ENCODE results near the gene MFN2.
"Not testable (repeated sequence)": the region's sequence is repeated elsewhere in the genome, so short reads cannot be mapped to it uniquely, and the experiment has no call there.

Gene MFN2

DNA sequence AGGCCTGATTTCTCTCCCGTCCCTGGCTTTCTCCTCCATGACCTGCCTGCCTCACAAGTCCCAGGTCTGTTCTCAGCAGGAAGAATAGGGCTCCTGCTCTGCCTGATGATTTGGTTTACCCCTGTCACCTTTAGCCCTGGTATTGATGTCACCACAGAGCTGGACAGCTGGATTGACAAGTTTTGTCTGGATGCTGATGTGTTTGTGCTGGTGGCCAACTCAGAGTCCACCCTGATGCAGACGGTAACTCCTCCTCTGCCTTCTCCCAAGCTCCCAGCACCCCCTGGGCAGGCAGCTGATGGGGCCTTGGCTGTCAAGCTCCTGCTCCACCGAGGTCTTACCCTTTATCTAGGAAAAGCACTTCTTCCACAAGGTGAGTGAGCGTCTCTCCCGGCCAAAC, 18.4 kb downstream of the MFN2 start:
- DNase-seq (ENCODE audit: low read depth in 2 of 2): no peak

DNA sequence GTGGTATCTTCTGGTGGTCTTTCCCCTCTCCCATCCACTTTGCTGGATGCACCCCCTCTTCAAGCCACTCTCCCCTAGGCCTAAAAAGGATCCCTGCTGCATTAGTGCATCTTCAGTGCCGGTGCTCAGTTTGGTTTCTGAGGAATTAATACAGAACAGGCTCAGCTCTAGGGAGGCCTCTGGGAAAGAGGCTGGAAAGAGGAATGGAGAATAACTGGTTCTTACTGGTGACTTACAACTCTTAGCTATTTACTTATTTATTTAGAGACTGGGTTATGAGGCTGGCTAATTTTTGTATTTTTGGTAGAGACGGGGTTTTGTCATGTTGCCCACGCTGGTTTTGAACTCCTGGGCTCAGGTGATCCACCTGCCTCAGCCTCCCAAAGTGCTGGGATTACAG, 19.0 kb downstream of the MFN2 start:
- no peak for DNase-seq (ENCODE audit: low read depth in 2 of 2)

DNA sequence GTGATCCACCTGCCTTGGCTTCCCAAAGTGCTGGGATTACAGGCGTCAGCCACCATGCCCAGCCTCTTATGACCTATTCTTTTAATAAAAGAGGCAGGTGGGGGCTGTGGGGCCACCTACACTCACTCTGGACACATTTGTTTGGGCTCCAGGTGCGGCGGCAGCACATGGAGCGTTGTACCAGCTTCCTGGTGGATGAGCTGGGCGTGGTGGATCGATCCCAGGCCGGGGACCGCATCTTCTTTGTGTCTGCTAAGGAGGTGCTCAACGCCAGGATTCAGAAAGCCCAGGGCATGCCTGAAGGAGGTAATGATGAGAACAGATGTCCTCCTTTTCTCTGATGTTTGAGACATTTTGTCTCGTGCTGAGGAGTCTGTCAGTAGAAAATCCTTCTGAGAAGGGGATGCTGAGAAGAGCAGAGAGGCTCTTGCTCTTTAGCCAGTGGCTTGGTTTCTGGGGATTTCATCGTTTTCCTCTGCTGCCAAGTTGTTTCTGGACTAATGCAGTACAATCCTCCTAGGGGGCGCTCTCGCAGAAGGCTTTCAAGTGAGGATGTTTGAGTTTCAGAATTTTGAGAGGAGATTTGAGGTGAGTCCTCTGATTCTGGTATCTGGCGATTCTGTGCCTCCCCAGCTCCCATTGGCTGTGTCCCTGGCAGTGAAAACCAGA, 21.1 kb downstream of the MFN2 start:
- peak; percentile 39 to 57 for DNase-seq (ENCODE audit: low read depth in 2 of 2)

DNA sequence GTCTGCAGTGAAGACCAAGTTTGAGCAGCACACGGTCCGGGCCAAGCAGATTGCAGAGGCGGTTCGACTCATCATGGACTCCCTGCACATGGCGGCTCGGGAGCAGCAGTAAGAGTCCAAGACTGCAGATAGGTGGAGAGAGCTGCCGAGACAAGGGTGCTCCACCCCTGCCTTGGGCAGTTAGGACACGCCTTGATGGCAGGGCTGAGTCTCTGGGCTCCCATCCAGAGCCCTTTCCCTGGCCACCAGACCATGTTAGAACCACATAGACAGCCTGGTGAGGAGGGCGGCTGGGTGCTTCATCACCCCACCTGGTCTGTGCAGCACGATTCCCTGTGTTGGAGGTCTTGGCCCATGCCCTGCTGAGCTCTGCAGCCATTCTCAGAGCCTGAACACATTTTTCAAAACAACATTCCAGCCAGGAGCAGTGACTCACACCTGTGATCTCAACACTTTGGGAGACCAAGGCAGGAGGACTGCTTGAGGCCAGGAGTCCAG, 21.8 kb downstream of the MFN2 start:
- no peak for DNase-seq (ENCODE audit: low read depth in 2 of 2)

DNA sequence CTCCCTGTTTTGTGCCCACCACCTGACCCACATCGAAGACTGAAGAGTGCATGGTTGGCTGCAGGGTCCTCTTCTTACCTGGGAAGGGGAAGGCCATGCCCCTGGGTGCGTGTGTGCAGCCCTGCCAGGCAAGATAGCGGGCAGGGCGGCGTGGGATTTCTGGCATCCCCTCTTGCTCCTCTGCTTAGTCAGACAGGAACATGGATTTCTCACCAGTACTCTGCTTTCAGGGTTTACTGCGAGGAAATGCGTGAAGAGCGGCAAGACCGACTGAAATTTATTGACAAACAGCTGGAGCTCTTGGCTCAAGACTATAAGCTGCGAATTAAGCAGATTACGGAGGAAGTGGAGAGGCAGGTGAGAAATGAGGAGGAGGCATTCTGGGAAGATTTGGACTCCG, 23.5 kb downstream of the MFN2 start:
- DNase-seq (ENCODE audit: low read depth in 2 of 2): no peak

DNA sequence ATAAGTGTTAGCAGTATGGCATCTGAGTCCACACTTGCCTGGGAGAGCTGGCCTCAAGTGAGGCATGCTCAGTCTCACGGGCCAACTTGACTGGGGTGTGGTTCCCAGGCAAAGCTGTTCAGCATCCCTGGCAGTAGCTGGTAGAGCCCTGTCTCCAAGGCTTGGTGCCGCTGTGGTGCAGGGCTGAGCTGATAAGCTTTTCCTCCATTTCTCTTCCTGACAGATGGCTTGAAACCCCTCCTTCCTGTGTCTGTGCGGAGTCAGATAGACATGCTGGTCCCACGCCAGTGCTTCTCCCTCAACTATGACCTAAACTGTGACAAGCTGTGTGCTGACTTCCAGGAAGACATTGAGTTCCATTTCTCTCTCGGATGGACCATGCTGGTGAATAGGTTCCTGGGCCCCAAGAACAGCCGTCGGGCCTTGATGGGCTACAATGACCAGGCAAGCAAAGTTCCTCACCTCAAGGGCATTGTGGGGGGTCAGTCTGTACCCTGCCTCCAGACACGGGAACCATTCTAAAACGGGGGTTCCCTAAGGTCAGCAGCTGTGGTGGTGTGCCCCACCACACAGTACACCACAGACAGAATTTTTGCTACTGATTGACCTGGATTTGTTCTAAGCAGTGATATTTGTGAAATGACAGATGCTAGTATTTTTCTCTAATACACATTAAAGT, 25.4 kb downstream of the MFN2 start:
- no peak for DNase-seq (ENCODE audit: low read depth in 2 of 2)

DNA sequence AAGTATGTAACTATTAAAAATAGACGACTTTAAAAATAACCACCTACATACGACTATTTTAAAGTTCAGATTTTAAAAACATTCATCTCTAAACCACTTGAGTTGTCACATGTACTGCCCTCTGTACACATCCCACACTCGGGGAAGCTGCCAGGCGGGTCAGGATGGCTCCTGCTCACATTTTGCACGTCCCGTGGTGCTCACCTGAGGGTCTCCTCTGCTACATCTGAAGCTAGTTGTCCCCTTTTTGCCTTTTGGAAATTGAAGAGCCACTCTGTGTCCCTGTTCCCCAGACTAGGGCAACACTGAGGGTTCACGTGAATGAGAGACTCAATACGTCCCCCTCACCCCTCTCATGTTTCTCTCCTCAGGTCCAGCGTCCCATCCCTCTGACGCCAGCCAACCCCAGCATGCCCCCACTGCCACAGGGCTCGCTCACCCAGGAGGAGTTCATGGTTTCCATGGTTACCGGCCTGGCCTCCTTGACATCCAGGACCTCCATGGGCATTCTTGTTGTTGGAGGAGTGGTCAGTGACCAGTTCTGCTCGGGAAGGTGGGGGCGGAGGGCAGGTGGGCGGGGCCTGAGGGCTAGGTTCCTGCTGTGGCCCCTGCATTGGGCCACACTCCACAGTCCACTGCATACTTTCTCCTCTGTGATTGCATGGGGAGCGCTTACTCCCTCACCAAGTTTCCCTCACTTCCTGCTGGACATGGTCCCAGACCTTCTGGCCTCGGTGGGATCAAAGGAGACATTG, 26.1 kb downstream of the MFN2 start:
- DNase-seq (ENCODE audit: low read depth in 2 of 2): no peak

DNA sequence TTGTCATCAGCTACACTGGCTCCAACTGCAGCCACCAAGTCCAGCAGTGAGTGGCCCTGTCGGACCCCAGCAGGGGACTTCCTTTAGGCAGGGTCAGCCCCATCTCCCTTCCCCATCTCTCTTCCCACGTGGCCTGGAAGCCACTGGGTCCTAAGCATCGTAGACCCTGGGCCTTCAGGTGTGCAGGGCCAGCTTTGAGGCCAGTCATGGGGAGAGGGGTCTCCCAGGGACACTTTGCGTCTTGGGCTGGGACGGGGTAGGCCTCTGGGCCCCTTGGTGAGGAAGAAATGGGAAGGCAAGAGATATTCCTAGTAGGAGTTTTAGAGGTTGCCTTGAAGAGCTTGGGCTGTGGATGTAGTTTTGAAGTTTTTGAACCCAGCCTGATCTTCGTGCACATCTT, 27.0 kb downstream of the MFN2 start:
- DNase-seq (ENCODE audit: low read depth in 2 of 2): no peak

DNA sequence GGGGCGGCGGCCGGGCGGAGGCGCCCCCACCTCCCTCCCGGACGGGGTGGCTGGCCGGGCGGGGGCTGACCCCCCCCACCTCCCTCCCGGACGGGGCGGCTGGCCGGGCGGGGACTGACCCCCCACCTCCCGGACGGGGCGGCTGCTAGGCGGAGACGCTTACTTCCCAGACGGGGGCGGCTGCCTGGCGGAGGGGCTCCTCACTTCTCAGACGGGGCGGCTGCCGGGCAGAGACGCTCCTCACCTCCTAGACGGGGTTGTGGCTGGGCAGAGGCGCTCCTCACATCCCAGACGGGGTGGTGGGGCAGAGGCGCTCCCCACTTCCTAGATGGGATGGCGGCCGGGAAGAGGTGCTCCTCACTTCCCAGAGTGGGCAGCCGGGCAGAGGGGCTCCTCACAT, 28.1 kb downstream of the MFN2 start:
- DNase-seq (ENCODE audit: low read depth in 2 of 2): not testable (repeated sequence)

DNA sequence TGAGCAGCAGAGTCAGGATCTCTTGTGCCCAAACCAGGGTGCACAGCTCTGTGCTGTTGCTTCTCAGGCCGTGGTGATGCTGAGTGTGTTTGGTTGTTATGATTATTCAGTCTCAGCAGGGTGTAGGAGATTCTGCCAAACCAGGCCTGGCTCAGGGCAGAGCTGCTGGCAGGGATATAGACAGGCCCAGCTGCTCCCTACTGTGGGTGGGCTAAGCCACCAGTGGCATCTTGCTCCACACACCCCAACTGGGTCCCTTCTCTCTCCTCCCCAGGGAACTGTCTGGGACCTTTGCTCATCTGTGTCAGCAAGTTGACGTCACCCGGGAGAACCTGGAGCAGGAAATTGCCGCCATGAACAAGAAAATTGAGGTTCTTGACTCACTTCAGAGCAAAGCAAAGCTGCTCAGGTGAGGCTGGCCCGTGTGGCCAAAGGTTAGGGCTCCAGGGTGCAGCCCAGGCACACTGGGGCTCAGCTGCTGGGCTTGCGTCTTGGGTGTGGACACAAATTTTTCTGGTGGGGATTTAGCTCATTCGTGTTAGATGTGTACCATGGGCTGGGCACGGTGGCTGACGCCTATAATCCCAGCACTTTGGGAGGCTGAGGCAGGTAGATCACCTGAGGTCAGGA, 29.2 kb downstream of the MFN2 start:
- DNase-seq (ENCODE audit: low read depth in 2 of 2): no peak

DNA sequence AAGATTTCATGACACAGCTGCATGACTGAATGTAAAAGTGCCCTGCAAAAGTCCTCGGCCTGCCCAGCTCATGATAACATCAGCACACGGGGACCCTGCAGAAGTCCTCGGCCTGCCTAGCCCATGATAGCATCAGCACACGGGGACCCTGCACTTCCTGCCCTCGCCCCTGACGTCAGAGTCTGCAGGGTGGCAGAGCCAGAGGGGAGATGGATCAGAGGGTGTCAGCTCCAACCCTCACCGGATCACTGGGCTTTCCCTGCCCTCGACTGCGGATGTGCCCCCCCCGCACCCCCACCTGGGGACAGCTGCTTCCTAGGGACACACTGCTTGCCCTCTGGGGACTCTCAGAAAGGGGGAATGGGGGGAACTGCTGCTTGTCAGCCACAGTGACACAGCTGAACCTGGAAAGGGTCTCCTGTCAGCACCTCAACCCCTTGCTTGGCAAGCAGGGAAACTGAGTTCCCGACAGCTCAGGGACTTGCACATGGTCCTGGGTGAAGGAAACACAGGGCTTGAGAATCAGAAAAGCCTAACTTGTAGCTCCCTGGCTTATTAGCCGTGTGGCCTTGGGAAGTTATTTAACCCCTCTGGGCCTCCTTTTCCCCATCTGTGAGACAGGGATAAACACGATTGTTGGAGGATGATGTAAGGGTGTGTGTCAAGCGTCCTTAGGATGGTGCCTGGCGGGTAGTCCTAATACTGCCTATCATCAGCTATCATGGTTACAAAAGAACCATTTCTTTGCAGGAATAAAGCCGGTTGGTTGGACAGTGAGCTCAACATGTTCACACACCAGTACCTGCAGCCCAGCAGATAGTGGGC, 30.7 kb downstream of the MFN2 start:
- no peak for DNase-seq (ENCODE audit: low read depth in 2 of 2)

DNA sequence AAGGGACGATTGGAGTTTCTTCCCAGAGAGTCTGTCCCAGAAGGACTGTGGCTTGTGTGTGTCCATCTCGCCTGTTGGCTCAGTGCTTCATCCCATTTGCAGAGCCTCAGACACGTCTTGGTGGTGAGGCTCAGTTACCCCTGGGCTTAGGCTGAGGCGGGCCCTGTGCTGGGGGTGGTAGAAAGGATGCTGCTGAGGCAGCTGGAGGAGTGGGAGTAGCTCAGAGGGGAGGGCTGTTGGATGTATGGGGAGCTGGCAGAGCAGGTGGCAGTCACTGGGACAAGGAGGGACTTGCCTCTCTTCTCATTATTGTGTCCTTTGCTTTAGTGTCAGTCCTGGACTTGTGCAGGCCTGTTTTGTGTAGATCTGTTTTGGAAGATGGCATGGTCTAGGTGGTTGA, 31.8 kb downstream of the MFN2 start:
- DNase-seq (ENCODE audit: low read depth in 2 of 2): no peak

DNA sequence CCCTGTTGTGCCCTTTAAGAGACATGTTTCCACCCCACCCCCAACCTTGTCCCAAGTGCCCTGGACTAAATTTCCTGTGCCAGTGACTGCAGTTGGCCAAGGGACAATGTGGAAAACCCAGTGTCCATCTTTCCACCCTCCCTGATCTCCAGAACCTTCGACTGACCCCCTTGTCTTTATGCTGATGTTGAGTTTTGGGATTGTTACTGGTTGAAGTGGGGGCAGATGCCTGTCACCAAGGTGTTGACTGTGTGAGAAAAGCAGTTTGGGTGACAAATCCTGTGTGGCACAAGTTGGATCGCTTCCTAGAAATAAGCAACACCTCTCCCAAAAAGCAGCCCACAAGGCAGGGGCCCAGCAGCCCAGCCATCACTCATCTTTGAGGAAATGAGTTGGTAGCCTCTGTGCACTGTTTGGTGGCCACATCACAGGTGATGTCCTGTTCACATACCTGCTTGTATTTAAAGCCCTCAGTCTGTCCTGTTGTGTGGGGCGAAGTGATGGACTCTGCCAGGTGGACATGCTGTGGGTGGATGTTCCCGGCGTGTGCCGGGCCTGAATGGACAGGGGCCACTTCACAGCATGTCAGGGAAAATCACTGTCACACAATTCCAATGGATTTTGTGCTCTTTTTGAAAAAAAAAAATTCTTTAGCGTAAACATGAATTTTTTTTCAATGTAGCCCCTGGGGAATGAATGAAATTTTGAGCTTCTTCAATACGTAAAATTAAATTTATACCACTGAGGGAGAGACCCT, 32.5 kb downstream of the MFN2 start:
- no peak for DNase-seq (ENCODE audit: low read depth in 2 of 2)

DNA sequence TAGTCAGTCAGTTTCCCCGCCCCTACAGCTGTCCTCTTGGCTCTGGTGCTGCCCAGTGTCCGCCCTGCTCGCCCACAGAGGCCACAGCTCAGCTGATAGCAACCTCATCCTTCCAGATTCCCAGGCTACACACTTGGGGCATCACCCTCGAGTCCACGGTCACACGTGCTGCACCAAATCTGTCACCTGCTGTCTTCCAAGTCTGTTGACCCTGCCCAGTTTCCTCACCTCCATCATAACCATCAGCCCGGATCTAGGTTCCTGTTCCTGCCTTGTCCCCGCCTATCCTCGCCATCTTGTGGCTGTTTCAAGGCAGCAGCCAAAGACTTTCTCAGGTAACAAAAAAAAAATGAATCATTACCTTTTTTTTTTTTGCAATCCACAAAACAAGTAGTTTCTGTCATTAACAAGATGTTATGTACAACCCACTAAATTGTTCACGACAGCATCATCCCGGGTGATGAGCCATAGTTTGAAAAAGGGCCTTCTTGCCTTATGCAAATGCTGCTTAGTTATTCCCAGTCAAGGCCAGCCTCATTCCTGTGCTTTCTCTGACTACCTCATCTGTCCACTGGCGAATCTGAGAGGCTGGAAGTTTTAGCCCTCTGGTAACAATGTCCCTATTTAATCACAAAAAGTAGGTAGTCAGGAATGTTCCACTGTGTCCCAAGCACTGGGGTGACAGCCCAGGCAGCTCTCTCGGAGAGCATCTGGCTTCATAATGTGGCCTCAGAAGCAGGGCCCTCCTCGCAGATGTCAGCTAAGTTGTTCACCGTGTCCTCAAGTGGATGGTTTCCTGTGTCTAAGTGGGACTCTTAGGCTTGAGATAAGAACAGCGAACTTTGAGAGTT, 34.1 kb downstream of the MFN2 start:
- no peak for DNase-seq (ENCODE audit: low read depth in 2 of 2)

DNA sequence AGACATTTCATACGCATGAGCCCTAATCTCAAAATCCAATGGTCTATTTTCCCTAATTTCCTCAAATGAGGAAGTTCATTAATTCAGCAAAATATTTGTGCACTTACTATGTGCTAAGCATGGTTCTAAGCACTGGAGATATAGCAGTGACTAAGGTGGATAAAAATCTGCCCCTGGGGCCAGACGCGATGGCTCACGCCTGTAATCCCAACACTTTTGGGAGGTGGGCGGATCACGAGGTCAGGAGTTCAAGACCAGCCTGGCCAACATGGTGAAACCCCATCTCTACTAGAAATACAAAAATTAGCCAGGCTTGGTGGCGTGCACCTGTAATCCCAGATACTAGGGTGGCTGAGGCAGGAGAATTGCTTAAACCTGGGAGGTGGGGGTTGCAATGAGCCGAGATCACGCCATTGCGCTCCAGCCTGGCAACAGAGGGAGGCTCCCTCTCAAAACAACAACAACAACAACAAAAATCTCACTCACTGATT, 34.8 kb downstream of the MFN2 start:
- no peak for DNase-seq (ENCODE audit: low read depth in 2 of 2)

DNA sequence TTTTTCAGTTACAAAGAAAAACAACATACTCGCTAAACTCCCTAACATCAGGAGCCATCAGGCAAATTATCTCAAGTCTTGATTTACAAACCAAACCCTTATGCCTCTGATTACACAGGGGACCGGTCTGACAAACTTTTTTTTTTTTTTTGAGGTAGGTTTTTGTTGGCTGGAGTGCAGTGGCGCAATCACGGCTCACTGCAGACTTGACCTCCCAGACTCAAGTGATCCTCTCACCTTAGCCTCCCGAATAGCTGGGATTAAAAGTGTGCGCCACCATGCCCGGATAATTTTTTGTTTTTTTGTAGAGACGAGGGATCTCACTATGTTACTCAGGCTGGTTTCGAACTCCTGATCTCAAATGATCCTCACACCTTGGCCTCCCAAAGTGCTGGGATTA, 35.3 kb downstream of the MFN2 start:
- DNase-seq (ENCODE audit: low read depth in 2 of 2): no peak

DNA sequence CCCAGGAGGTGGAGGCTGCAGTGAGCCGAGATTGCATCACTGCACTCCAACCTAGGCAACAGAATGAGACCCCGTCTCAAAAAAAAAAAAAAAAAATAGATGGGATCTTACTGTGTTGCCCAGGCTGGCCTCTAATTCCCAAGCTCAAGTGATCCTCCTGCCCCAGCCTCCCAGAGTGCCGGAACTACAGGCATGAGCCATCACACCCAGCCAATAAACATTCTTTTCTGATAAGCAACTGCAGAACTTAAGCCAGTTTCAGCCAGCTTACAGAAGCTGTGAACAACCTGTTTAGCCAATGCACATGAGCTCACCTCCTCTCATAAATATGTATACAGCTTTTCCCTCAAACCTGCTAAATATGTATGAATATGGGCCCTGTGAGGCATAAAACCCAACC, 35.9 kb downstream of the MFN2 start:
- DNase-seq (ENCODE audit: low read depth in 2 of 2): no peak

DNA sequence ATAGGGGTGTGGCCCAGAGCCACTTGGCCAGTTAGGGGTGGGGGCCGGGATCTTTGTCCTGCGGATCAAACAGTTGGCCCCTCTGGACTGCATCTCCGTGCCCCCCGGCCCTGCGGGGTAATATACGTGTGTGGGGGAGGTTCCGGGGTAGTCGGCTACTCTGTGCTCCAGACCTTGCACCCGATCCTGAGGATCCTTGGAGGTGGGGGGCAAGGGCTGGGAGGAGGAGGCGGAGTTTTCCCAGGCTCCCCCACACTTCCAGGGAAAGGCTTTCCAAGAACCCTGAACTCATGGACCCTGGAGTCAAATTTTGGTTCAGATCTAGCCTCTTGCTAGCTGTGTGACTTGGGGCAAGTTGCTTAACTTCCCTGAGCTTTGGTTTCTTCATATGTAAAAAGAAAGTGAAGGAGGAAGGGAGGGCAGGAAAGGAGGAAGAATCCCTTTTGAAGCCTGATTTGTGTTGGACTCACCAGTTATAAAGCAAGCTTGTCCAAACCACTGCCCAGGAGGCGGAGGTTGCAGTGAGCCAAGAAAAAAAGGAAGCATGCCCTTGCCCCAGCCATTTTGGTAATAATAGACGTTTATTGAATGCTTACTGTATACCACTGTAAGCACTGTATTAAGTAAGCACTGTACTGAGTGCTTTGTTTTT, 39.7 kb downstream of the MFN2 start:
- DNase-seq (ENCODE audit: low read depth in 2 of 2): no peak

DNA sequence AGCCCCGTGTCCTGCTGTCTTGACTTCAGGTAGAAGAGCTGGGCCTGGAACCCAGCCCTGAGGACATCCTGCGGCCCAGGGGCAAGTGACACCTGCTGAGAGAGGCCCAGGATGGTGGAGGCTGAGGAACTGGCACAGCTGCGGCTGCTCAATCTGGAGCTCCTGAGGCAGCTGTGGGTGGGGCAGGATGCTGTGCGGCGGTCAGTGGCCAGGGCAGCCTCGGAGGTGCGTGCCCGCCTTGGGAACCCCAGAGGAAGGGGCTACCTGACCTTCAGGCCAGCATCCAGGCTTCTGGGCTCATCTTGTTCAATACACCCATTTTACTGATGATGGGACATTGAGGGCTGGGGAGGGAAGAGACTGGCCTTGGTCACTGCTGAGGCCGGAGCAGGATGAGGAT, 41.4 kb downstream of the MFN2 start:
- DNase-seq (ENCODE audit: low read depth in 2 of 2): no peak

Data from stimulated activated CD8-positive, alpha-beta memory T cell treated with anti-CD3 and anti-CD28 coated beads, Interleukin-2, amount 100 ng/mL, for 48 hours (primary cell).